22Rv1 (cell line): ENCODE results near the gene ZNF462.
"Not testable (repeated sequence)": the region's sequence is repeated elsewhere in the genome, so short reads cannot be mapped to it uniquely, and the experiment has no call there.

Experiments
- H3K27ac ChIP-seq: fragments of 450-650 bp; 2 replicates; pipeline ENCODE4 v1.5.1; 2017
- CTCF ChIP-seq: fragments of 450-650 bp; IDR thresholded peaks from 2 replicates; pipeline ENCODE4 v1.5.1; 2017; ENCODE audit warnings: mild to moderate bottlenecking
- ZFX ChIP-seq: fragments of 450-650 bp; IDR thresholded peaks from 2 replicates; pipeline ENCODE4 v1.6.1; 2017; ENCODE audit warnings: antibody characterized with exemption, borderline replicate concordance

ZNF462 gene

GRCh38 chr9:106983346-106983745 lies 120.4 kb downstream of the ZNF462 start:
- no peak for TF ChIP-seq CTCF
- TF ChIP-seq ZFX = no peak
- H3K27ac ChIP-seq = no peak overlapping the region

GRCh38 chr9:106989904-106990303 lies 126.9 kb downstream of the ZNF462 start:
- not testable (repeated sequence) for H3K27ac ChIP-seq

- no peak overlapping the region for H3K27ac ChIP-seq
- TF ChIP-seq CTCF (no peak), ZFX (no peak)
These were observed 129.2 kb downstream of the ZNF462 start for GRCh38 chr9:106992186-106992585.

- TF ChIP-seq CTCF = no peak
- TF ChIP-seq ZFX = no peak
- H3K27ac ChIP-seq = no peak overlapping the region
These were observed 130.6 kb downstream of the ZNF462 start for GRCh38 chr9:106993603-106994002.

- no peak overlapping the region for H3K27ac ChIP-seq
- TF ChIP-seq ZFX (no peak), CTCF (no peak)
These were observed 131.5 kb downstream of the ZNF462 start for GRCh38 chr9:106994463-106994862.

- H3K27ac ChIP-seq = no peak overlapping the region
- no peak for TF ChIP-seq CTCF
- TF ChIP-seq ZFX = no peak
These were observed 137.3 kb downstream of the ZNF462 start for GRCh38 chr9:107000218-107000617.

GRCh38 chr9:107005201-107005600 lies 142.2 kb downstream of the ZNF462 start:
- H3K27ac ChIP-seq = no peak overlapping the region
- TF ChIP-seq ZFX = no peak
- no peak for TF ChIP-seq CTCF

- TF ChIP-seq CTCF (no peak), ZFX (no peak)
- no peak overlapping the region for H3K27ac ChIP-seq
These were observed 144.4 kb downstream of the ZNF462 start for GRCh38 chr9:107007402-107007801.
